GM12872 (cell line): ENCODE data around the gene REPS1.

Source experiments
- TF ChIP-seq, protein P1 (sequence below): IDR thresholded peaks from 3 replicates; pipeline ENCODE4 v1.5.1; 2011; ENCODE audit warnings: low read depth, mild to moderate bottlenecking, low read length, moderate library complexity; ENCODE audit not compliant: insufficient read depth

REPS1 gene

DNA sequence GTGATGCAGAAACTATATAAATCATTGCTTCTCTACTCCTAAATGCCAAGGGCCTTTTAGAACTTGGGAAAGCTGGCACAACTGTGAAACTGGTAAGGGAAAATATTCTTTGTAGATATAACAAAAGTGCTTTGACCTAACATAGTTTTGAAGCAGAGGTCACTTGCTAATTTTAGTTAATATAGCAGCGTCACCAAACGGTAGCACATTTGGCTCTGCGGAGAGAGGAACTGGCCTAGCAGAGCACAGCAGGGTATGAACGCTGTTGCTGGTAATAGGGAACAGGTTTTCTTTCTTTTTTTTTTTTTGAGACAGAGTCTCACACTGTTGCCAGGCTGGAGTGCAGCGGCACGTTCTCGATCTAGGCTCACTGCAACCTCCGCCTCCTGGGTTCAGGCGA, 124.7 kb downstream of the REPS1 start:
- TF ChIP-seq, protein P1, sequence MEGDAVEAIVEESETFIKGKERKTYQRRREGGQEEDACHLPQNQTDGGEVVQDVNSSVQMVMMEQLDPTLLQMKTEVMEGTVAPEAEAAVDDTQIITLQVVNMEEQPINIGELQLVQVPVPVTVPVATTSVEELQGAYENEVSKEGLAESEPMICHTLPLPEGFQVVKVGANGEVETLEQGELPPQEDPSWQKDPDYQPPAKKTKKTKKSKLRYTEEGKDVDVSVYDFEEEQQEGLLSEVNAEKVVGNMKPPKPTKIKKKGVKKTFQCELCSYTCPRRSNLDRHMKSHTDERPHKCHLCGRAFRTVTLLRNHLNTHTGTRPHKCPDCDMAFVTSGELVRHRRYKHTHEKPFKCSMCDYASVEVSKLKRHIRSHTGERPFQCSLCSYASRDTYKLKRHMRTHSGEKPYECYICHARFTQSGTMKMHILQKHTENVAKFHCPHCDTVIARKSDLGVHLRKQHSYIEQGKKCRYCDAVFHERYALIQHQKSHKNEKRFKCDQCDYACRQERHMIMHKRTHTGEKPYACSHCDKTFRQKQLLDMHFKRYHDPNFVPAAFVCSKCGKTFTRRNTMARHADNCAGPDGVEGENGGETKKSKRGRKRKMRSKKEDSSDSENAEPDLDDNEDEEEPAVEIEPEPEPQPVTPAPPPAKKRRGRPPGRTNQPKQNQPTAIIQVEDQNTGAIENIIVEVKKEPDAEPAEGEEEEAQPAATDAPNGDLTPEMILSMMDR = no peak

GRCh38 chr6:138862456-138862855, 125.6 kb downstream of the REPS1 start:
- TF ChIP-seq, protein P1 = no peak

GRCh38 chr6:138857775-138858174, 130.3 kb downstream of the REPS1 start:
- TF ChIP-seq, protein P1 = no peak

DNA sequence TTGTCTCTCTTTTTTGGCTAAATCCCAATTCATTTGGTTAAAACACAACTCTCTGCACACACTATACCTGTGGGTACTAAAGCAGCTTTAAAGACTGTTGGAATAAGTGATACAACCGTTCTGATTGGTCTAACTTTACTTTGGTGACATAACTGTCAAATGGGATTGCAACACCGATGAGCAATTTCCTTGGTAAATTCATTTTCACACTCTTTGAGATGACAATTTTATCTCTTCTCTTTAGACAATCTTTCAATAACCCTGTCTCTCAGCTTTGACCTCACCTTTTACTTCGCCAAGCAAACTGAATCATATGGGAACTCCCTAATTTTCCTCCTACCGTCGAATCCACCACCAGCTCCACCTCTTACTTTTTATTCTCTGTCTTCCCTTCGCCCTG, 131.4 kb downstream of the REPS1 start:
- TF ChIP-seq, protein P1 = no peak
